Fibroblast of lung (primary cell): ENCODE results near the gene BFSP2.

Source experiments
- EZH2 ChIP-seq: IDR thresholded peaks from 2 replicates; pipeline ENCODE4 v1.5.1; 2012; ENCODE audit warnings: low read length, control low read depth, mild to moderate bottlenecking; ENCODE audit errors: missing control alignments
- TF ChIP-seq, protein P1 (sequence below), 2 donors: IDR thresholded peaks in 1 of 2; conservative IDR thresholded peaks in 1 of 2; 1 replicate in 1 of 2; 2 replicates in 1 of 2; pipeline ENCODE4 v1.5.1; 2011 to 2012; ENCODE audit warnings: low read length in 2 of 2, control low read depth in 1 of 2, inconsistent platforms in 1 of 2, low read depth in 1 of 2, mild to moderate bottlenecking in 1 of 2

DNA sequence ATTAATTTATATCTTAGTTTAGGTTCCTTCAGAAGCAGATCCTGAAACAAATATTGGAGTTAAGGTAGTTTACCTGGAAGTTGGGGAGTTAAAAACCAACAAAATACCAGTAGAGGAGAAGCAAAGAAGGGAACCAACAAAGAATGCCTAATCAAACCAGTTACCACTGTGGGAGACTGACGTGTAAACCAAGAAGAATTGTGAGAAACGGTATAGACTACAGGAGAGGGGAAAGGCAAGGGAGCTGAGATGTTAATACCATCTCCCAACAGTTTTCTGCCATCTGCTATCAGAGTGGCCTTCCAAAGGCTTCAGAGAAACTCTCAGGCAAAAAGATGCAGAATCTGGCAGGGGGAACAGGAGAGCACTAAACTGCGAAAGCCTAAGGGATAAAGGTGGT is 53.5 kb downstream of the BFSP2 start:
- no peak for TF ChIP-seq EZH2
- TF ChIP-seq, protein P1, sequence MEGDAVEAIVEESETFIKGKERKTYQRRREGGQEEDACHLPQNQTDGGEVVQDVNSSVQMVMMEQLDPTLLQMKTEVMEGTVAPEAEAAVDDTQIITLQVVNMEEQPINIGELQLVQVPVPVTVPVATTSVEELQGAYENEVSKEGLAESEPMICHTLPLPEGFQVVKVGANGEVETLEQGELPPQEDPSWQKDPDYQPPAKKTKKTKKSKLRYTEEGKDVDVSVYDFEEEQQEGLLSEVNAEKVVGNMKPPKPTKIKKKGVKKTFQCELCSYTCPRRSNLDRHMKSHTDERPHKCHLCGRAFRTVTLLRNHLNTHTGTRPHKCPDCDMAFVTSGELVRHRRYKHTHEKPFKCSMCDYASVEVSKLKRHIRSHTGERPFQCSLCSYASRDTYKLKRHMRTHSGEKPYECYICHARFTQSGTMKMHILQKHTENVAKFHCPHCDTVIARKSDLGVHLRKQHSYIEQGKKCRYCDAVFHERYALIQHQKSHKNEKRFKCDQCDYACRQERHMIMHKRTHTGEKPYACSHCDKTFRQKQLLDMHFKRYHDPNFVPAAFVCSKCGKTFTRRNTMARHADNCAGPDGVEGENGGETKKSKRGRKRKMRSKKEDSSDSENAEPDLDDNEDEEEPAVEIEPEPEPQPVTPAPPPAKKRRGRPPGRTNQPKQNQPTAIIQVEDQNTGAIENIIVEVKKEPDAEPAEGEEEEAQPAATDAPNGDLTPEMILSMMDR (conservative IDR thresholded peaks at IDR 0.05 in 1 of 2, IDR thresholded peaks at IDR 0.05 in 1 of 2; ENCODE audit: low read depth in 1 of 2, low read length in 2 of 2) = no peak
